HepG2 (cell line): ENCODE results near the gene EDAR. TPM values are rescaled to one million over a fixed set of nuclear protein-coding genes. Genes with fewer than 3 reads are reported as not detected.

Experiments
- CCDC6 ChIP-seq: sonication (generic); formaldehyde crosslinking; IDR thresholded peaks from 2 replicates; pipeline ENCODE4 v1.8.1; 2022; ENCODE audit warnings: mild to moderate bottlenecking, missing genetic modification reagents, moderate library complexity
- CEBPB ChIP-seq: IDR thresholded peaks from 2 replicates; pipeline ENCODE4 v1.6.1; 2011; ENCODE audit warnings: low read depth, low read length, improper control_type of control experiment, borderline replicate concordance
- EP300 ChIP-seq, 3 experiments: sonication (generic) in 1 of 3; formaldehyde crosslinking in 1 of 3; IDR thresholded peaks; 2 replicates each; pipeline versions ENCODE4 v1.5.1 to v1.6.1; 2011 to 2020; ENCODE audit warnings: low read depth in 2 of 3, low read length in 2 of 3, borderline replicate concordance in 1 of 3, improper control_type of control experiment in 1 of 3, mild to moderate bottlenecking in 1 of 3, missing genetic modification reagents in 1 of 3, moderate library complexity in 1 of 3
- FOSL2 ChIP-seq: sonication (generic); formaldehyde crosslinking; IDR thresholded peaks from 2 replicates; pipeline ENCODE4 v1.4.0; 2020; ENCODE audit warnings: missing genetic modification reagents
- HDAC2 ChIP-seq: sonication (generic); formaldehyde crosslinking; IDR thresholded peaks from 2 replicates; pipeline ENCODE4 v1.4.0; 2020; ENCODE audit warnings: missing genetic modification reagents
- NFIB ChIP-seq: sonication (generic); formaldehyde crosslinking; IDR thresholded peaks from 2 replicates; pipeline ENCODE4 v1.9.0; 2021; ENCODE audit warnings: missing genetic modification reagents, mild to moderate bottlenecking, borderline replicate concordance
- ZNF605 ChIP-seq: sonication (generic); formaldehyde crosslinking; IDR thresholded peaks from 2 replicates; pipeline ENCODE4 v1.8.0; 2022; ENCODE audit warnings: mild to moderate bottlenecking, missing genetic modification reagents
- polyA plus RNA-seq, 8 experiments: library from polyadenylated mRNA; depleted of rRNA in 3 of 8; stranded (reverse) in 7 of 8; unstranded in 1 of 8; fragments of >200 nt; fragmentation: Illumina TruSeq in 4 of 8; extraction: Trizol in 4 of 8; gene quantifications; 2 replicates each; pipeline versions ENCODE4 v1.2.1 to v1.2.3, GENCODE V29; 2011 to 2016; ENCODE audit warnings: low read depth in 4 of 8, missing spikeins in 1 of 8, mixed read lengths in 1 of 8; ENCODE audit not compliant: insufficient read depth in 1 of 8
- total RNA-seq, 5 experiments: library from RNA; depleted of rRNA; stranded (reverse); fragments of >200 nt; fragmentation: Illumina TruSeq; extraction: Trizol; gene quantifications; 2 replicates each; pipeline ENCODE4 v1.2.3, GENCODE V29; 2016; ENCODE audit warnings: low read depth in 1 of 5
- TF ChIP-seq, protein P1 (sequence below): IDR thresholded peaks from 2 replicates; pipeline ENCODE4 v1.6.1; 2016; ENCODE audit warnings: low read depth, missing genetic modification reagents, missing compliant biosample characterization
- TF ChIP-seq, protein P2 (sequence below): sonication (generic); formaldehyde crosslinking; IDR thresholded peaks from 2 replicates; pipeline ENCODE4 v1.4.0; 2020; ENCODE audit warnings: mild to moderate bottlenecking, missing genetic modification reagents, borderline replicate concordance
- TF ChIP-seq, protein P3 (sequence below): IDR thresholded peaks from 2 replicates; pipeline ENCODE4 v1.6.1; 2018; ENCODE audit warnings: missing genetic modification reagents

EDAR gene
- total and polyA plus RNA-seq, 2 of the 13 experiments (the other 11 are each of a cell fraction or from before 2014, with no cell fraction given): not detected

DNA sequence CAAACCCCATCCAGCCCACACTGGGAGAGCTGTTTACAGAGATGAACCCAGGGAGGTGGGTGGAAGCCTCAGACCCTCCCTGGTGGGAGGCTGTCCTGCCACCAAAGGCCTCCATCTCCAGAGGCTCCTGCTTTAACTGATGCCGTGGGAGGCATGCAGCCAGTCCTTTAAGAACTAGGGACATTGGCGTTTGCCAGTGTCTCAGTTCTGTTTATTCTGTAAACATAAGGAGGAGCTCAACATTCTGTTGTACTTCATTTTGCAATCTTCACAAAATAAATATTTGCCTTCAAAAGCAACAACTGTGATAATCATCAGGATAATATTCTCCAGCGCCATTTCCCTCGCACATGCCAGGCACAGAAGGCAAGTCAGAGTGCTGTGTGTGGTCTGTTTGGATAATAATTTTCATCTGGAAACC is 6.8 kb downstream of the EDAR start (continued):
- TF ChIP-seq EP300 (IDR thresholded peaks at IDR 0.05; ENCODE audit: low read depth in 2 of 2, low read length in 2 of 2): 0 out of 4 replicates have a peak, but pooled peaks of 1 of the 2 experiments have one; percentile 22
- TF ChIP-seq EP300 (CRISPR knock-in tag; IDR thresholded peaks at IDR 0.05; ENCODE audit: borderline replicate concordance): no peak
- no peak for TF ChIP-seq FOSL2 (CRISPR knock-in tag)
- TF ChIP-seq, protein P1, sequence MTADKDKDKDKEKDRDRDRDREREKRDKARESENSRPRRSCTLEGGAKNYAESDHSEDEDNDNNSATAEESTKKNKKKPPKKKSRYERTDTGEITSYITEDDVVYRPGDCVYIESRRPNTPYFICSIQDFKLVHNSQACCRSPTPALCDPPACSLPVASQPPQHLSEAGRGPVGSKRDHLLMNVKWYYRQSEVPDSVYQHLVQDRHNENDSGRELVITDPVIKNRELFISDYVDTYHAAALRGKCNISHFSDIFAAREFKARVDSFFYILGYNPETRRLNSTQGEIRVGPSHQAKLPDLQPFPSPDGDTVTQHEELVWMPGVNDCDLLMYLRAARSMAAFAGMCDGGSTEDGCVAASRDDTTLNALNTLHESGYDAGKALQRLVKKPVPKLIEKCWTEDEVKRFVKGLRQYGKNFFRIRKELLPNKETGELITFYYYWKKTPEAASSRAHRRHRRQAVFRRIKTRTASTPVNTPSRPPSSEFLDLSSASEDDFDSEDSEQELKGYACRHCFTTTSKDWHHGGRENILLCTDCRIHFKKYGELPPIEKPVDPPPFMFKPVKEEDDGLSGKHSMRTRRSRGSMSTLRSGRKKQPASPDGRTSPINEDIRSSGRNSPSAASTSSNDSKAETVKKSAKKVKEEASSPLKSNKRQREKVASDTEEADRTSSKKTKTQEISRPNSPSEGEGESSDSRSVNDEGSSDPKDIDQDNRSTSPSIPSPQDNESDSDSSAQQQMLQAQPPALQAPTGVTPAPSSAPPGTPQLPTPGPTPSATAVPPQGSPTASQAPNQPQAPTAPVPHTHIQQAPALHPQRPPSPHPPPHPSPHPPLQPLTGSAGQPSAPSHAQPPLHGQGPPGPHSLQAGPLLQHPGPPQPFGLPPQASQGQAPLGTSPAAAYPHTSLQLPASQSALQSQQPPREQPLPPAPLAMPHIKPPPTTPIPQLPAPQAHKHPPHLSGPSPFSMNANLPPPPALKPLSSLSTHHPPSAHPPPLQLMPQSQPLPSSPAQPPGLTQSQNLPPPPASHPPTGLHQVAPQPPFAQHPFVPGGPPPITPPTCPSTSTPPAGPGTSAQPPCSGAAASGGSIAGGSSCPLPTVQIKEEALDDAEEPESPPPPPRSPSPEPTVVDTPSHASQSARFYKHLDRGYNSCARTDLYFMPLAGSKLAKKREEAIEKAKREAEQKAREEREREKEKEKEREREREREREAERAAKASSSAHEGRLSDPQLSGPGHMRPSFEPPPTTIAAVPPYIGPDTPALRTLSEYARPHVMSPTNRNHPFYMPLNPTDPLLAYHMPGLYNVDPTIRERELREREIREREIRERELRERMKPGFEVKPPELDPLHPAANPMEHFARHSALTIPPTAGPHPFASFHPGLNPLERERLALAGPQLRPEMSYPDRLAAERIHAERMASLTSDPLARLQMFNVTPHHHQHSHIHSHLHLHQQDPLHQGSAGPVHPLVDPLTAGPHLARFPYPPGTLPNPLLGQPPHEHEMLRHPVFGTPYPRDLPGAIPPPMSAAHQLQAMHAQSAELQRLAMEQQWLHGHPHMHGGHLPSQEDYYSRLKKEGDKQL (CRISPR knock-in tag): peak; percentile 65; the same call in 1 of the 2 replicates
- peak; percentile 42; the same call in 1 of the 2 replicates for TF ChIP-seq CEBPB
- TF ChIP-seq, protein P2, sequence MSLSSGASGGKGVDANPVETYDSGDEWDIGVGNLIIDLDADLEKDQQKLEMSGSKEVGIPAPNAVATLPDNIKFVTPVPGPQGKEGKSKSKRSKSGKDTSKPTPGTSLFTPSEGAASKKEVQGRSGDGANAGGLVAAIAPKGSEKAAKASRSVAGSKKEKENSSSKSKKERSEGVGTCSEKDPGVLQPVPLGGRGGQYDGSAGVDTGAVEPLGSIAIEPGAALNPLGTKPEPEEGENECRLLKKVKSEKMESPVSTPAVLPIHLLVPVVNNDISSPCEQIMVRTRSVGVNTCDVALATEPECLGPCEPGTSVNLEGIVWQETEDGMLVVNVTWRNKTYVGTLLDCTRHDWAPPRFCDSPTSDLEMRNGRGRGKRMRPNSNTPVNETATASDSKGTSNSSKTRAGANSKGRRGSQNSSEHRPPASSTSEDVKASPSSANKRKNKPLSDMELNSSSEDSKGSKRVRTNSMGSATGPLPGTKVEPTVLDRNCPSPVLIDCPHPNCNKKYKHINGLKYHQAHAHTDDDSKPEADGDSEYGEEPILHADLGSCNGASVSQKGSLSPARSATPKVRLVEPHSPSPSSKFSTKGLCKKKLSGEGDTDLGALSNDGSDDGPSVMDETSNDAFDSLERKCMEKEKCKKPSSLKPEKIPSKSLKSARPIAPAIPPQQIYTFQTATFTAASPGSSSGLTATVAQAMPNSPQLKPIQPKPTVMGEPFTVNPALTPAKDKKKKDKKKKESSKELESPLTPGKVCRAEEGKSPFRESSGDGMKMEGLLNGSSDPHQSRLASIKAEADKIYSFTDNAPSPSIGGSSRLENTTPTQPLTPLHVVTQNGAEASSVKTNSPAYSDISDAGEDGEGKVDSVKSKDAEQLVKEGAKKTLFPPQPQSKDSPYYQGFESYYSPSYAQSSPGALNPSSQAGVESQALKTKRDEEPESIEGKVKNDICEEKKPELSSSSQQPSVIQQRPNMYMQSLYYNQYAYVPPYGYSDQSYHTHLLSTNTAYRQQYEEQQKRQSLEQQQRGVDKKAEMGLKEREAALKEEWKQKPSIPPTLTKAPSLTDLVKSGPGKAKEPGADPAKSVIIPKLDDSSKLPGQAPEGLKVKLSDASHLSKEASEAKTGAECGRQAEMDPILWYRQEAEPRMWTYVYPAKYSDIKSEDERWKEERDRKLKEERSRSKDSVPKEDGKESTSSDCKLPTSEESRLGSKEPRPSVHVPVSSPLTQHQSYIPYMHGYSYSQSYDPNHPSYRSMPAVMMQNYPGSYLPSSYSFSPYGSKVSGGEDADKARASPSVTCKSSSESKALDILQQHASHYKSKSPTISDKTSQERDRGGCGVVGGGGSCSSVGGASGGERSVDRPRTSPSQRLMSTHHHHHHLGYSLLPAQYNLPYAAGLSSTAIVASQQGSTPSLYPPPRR (CRISPR knock-in tag): peak; percentile 60; the same call in 1 of the 2 replicates
- TF ChIP-seq NFIB: no peak
- TF ChIP-seq CCDC6 (CRISPR knock-in tag): peak; percentile 29; the same call in 1 of the 2 replicates
- 0 out of 2 replicates have a peak, but pooled peaks have one; percentile 20 for TF ChIP-seq ZNF605 (CRISPR knock-in tag)
- TF ChIP-seq HDAC2 (CRISPR knock-in tag): 0 out of 2 replicates have a peak, but pooled peaks have one; percentile 37
- TF ChIP-seq, protein P3, sequence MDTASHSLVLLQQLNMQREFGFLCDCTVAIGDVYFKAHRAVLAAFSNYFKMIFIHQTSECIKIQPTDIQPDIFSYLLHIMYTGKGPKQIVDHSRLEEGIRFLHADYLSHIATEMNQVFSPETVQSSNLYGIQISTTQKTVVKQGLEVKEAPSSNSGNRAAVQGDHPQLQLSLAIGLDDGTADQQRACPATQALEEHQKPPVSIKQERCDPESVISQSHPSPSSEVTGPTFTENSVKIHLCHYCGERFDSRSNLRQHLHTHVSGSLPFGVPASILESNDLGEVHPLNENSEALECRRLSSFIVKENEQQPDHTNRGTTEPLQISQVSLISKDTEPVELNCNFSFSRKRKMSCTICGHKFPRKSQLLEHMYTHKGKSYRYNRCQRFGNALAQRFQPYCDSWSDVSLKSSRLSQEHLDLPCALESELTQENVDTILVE (CRISPR knock-in tag): peak; percentile 42; the same call in 1 of the 2 replicates
